HG03460 (cell line): ENCODE results near the gene APOB.
"Not testable (repeated sequence)": the region's sequence is repeated elsewhere in the genome, so short reads cannot be mapped to it uniquely, and the experiment has no call there.

ENCODE experiments used
- ATAC-seq: cut with Tn5 transposase; IDR thresholded peaks from one replicate; pipeline ENCODE4 v1.9.1; 2021; ENCODE audit not compliant: unreplicated experiment

APOB gene

DNA sequence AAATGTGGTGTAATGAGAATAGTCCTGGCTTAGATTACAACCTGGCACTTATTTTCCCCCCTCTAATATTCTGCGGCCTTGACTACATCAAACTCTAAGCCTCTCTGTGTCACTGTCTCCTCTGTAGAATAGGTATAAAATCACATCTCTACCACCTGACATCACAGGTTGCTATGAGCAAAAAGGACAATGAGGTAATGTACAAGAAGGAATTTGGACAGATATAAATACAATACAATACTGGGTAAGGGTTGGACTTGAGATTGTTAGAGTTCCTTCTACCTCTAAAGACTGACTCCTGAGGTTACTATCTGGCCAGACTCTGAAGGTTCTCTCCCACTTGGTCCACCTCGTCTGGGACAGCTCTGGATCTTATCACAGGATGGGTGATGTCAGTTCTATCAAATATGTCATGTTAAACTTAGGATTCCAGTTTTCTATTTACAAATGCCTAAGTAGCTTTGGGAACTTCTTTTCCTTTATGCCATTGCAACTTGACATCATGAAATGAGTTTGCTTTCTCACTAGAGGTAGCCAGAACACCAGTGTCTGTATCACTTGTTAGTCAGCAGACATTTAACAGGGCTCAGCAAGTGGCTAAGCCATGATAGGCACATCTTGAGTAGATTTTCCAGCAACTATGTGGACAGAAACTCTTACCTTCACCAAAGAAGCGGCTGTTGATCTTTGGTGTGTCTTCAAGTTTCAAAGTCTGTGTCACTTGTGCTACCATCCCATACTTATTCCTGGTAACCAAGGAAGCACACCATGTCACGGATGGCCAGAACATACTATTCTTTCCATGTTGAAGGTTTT is 9.5 kb downstream of the APOB start:
- no peak for ATAC-seq

DNA sequence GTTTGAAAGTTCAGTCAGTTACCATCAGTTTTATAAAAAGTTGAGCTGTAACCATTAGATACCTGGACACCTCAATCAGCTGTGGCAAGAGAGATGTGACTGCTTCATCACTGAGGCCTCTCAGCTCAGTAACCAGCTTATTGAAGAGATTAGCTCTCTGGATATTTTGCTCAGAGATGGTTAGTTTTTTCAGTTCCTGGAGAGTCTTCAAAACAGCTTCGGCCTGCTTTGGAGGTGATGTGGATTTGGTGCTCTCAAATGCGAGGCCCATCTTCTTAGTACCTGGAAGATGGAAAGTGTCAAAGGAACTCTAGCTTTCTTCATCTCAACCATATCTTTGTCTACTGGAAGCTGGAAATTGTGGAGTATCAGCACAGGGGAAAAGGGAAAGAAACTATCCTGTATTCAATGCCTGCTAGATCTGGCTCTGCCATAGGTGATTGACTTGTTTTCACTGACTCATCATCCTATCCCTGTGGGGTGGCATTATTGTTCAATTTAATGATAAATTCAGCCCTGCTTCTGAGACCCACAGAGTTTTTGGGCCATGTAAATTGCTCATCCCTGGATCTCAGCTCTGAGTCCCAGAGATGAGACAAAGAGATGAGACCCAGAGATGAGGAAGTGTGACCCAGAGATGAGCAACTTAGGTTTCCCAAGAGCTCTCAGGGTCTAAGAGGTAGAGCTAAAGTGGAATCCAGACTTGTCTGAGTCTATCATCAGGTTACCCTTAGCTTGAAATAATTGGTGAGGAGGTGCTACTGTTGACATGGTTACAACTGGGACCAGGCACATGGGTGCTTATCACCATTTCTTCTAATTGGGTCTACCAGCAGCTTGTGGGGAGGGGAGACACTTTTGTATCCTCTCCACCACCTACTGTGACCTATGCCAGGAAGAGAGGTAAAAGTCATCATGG is 10.4 kb downstream of the APOB start:
- no peak for ATAC-seq

DNA sequence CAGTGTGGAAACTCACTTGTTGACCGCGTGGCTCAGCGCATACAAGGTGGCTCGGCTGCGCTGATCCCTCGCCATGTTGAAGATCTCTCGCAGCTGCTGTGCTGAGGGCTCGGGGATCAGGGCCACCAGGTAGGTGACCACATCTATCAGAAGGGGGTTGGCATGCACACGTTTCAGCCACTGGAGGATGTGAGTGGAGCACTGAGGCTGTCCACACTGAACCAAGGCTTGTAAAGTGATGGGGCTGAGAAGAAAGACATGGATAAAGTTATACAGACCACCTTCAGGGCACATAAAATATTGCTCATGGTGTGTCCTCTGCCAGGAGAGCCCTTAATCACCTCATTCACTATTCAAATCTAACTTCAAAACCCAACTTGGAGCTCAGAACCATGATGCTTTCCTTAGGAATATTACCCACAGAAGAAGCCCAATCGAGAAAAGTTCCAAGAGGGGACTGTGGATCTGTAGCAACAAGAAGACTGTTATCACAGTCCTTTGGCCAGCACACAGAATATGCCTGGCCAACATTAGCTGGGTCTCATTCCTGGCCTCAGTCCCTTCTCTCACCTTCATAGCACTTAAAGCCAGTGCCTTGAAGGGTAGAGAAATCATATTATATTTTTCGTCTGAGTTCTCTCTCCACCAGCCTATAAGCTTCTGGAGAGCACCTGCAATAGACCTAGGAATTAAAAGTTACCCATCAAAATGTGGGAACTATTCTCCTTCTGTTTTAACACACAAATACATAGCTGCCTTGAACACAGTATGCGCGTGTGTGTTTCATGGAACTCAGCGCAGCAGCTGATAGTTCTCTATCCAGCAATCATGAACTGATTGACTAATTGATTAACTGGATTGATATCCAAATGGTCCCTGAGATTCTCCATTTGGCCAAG is 11.3 kb downstream of the APOB start:
- no peak for ATAC-seq

DNA sequence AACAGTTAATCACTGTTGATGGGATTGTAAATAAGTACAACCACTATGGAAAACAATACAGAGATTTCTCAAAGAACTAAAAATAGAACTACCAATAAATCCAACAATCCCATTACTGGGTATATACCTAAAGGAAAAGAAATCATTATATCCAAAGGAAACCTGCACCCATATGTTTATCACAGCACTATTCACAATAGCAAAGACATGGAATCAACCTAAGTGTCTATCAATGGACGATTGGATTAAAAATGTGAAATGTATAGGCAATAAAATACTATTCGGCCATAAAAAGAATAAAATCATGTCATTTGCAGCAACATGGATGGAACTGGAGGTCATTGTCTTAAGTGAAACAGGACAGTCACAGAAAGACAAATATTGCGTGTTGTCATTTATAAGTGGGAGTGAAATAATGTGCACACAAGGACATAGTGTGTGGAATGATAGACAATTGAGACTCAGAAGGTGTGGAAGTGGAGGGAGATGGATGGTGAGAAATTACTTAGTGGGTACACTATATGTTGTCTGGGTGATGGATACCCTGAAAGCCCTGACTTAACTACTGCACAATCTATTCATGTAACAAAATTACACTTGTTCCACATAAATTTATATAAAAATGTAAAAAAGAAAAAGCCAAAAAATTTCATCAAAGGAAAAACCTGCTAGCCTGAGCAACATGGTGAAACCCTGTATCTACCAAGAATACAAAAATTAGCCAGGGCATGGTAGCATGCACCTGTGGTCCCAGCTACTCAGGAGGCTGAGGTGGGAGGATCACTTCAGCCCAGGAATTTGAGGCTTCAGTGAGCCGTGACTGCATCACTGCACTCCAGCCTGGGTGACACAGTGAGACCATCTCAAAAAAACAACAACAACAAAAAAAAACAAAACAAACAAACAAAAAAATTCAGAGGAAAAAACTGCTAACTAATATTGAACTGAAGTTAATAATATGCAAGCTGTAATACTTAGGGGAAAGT is 12.6 kb downstream of the APOB start:
- ATAC-seq: no peak

DNA sequence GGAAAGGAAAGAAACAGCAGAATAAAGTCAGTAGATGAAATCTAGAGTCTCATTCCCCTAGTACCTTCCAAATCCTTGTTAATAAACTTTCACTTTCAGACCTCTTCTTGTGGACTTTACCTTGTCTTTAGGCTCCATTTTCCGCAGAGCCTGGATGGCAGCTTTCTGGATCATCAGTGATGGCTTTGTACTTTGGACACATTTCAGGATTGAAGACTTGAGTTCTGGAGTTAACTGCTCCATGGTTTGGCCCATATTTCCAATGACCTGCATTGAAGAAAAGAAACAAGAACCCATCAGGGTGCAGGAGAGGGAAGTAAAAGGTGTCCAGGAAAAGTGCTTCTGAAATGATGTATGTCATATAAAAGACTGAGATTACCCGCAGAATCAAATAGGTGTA is 14.4 kb downstream of the APOB start:
- no peak for ATAC-seq

DNA sequence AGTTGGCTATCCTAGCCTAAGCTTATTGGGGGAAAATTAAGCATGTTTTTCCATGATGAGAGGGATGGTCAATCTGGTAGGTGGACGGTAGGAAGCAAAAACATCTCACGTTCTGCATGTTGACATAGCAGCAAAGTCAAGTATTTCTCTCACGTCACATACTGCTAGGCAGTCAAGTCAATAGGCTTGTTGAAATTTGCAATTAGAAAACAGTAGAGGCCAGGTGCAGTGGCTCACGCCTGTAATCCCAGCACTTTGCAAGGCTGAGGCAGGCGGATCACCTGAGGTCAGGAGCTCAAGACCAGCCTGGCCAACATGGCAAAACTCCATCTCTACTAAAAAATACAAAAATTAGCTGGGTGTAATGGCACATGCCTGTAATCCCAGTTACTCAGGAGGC is 14.9 kb downstream of the APOB start:
- ATAC-seq: not testable (repeated sequence)

DNA sequence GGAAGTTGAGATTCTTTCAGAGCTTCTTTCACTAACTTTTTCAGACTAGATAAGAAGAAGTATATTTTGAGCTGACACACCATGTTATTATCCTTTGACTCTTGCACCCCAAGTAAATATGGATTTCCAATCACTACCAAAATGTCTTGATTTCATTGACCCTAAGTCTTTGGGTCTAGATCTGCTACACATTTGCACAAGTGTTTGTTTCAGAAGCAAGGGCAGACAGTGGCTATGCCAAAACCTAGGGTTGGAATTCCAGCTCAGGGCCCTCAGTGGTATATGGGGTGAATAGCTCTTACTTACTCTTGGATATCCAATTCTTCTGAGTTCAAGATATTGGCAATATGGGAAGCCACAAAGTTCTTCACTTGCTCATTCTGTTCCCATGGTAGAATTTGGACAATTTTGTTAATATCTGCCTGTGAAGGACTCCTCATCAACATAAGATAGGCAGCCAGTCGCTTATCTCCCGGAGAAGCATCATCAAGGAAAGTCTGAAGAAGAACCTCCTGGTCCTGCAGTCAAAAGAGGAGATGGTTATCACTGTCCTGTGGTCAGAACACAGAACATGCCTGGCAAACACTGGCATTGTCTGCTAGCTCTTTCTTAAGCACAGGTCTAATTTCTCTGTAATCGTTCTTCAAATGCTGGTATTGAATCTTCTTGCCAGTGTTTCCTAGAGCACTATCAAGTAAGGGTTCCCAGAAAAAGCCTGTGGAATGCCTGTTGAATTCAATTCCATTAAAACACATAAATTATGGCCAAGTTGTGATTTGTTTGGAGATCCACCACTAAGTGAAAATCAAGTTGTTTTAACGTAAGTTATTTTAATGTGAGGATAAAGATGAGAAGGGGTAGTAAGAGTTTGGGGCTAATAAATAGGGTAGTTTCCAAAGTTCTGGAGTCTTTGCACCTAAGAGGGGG is 15.6 kb downstream of the APOB start:
- no peak for ATAC-seq

DNA sequence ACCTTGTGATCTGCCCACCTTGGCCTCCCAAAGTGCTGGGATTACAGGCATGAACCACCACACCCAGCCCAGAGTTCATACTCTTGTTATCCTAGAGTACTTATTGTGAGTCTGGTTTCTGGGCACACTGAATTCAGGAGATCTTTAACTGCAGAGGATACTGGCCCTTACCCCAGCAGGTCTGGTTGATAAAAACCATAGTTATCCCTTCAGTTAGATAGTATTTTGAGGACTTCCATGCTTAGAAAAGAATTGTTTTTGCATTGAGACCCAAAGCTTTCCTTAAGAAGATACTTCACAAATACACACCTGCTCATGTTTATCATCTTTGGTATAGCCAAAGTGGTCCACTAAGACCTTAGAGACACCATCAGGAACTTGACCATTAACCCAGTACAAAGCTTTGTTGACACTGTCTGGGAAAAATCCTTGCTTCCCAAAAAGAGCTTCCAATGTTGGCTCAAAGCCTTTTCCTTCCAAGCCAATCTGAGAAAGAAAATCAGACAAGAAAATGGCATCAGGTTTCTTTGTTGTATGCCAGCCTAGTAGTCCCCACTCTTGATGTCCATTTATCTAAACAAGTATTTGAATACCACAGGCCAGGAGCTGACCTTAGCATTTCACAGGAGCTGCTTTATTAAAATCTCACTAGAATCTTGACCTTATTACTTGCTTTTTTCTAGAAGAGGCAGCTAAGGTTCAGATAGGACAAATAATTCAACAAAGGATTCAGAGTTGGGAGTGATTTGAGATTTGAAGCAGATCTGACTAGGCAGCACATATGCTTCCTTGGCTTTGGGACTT is 17.2 kb downstream of the APOB start:
- ATAC-seq: no peak

DNA sequence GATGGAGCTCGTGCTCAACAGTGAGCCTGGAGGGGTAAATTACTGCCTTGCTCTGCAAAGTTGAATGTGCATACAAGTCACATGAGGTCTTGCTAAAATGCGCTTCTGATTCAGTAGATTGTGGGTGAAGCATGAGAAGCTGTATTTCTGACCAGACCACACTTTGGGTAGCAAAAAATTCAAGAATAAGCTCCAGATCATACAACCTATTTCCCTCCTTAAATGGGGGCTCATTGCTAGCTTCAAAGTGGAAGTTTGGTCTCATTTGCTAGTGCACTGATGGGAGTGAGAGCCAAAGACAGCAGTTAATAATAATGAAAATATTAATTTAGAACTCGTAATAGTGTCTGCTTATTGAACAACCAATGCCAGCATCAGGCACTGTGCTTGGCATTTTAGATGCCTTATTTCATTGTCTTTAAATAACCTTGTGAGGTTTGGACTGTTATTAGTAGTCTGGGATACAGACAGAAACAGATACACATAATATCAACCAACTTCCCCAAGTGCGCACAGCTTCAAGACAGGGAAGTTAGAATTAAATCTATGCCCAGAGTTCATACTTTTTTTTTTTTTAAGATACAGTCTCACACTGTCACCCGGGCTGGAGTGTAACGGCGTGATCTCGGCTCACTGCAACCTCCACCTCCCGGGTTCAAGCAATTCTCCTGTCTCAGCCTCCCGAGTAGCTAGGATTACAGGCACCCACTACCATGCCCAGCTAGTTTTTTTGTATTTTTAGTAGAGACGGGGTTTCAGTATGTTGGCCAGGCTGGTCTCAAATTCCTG is 18.0 kb downstream of the APOB start:
- no peak for ATAC-seq

DNA sequence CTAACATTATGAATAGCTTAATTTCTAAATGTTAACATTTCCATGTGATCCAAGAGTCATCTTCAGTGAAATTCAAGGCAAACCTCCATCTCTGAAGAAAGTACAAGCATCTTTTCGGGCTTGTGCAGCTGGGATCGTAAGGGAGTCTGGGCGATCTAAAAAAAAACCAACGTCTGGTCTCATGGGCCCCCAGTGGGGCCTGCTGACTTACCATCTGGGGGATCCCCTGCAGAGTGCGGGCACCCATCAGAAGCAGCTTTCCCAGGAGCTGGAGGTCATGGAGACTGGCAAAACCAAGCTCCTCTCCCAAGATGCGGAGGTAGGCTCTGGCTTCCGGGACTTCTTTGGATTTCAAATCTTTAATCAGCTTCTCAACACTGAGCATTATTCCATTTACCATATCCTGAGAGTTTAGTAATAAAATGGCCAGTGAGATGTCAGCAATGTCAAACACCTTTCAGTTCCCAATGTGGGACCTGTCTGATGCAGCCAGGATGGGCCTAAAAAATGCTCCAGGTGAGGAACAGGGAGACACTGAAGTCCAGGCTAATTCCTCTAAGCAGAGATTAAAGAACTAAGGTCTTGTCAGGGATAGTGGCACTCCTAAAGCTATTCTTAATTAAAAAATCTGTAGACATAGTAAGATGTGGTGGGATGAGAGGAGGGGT is 19.0 kb downstream of the APOB start:
- ATAC-seq: no peak

DNA sequence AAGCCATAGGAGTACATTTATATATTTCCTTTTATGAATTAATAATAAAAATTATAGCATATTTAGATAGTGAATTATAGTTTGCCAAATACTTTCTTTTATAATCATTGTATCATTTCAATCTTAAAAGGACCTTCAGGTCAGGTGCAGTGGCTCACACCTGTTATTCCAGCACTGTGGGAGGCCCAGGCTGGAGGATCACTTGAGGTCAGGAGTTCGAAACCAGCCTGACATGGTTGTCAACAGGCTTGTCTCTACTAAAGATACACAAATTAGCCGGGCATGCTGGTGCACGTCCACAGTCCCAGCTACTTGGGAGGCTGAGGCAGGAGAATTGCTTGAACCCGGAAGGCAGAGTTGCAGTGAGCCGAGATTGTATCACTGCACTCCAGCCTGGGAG is 19.7 kb downstream of the APOB start:
- ATAC-seq: no peak

DNA sequence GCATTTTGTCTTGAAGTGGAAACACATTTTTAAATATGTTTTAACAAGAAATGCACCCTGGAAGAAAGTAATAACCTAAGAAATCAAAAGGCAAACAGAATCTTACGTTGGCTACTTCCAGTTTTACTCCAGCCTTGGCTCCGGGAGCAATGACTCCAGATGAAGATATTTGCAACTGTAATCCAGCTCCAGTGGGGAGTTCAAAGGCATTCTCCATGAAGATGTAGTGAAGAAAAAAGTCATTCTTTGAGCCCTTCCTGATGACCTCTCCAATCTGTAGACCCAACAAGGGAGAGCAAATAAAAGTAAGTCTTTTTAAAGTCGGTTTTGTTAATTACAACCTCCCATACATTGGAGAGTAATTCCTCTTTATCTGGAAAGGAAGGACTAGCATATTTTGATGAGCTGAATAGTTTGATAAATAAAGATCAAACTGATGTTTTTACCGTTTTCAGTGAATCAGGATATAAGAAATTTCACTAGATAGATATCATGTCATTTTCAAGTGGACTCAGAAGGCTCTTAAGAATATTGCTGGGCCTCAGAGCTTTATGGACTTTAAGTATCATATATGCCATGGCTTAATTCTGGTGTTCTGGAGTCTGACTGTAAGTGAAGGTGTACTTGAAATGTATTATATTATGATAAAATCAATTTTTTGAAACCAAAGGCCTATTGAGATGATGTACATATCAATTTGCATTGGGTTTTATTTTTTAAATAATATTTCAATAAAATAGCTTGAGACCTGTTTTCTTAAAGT is 20.3 kb downstream of the APOB start:
- ATAC-seq: no peak

DNA sequence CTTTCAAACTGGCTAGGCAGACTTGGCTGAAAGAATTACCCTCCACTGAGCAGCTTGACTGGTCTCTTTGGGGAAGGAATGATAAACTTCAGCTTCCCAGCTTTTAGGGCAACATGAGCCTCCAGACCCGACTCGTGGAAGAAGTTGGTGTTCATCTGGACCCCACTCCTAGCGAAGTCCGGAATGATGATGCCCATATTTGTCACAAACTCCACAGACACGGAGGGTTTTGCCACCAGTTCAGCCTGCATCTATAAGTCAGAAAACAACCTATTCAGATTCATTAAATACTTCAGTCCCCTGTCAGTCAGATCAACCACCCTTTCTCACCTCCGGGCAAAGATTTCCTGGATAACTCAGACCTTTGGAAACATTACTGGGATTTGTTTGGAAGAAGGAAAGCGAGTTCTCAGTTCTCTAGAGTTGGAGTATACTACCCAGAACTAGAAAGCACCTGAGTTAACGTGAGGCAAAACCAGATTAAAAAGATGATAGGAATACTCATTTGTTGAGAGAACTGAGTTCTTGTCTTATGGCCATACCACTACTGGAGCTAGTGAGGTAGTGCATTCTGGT is 21.0 kb downstream of the APOB start:
- no peak for ATAC-seq

DNA sequence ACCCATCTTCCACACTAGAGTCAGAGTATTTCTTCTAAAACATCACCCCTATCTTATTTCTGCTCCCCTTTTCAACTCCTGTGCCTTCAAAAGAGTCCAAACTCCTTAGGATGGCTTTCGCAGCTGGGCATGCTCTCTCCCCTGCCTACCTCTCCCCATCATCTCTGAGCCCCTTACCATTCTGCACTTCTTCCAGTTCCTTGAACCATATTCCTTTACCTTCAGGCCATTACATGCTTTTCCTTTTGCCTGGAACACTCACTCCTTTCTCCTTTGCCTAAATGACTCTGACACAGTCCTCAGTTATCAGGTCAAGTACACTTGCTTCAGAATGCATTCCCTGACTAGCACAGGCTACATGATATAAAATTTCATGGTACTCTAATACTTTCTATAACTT is 22.4 kb downstream of the APOB start:
- no peak for ATAC-seq

DNA sequence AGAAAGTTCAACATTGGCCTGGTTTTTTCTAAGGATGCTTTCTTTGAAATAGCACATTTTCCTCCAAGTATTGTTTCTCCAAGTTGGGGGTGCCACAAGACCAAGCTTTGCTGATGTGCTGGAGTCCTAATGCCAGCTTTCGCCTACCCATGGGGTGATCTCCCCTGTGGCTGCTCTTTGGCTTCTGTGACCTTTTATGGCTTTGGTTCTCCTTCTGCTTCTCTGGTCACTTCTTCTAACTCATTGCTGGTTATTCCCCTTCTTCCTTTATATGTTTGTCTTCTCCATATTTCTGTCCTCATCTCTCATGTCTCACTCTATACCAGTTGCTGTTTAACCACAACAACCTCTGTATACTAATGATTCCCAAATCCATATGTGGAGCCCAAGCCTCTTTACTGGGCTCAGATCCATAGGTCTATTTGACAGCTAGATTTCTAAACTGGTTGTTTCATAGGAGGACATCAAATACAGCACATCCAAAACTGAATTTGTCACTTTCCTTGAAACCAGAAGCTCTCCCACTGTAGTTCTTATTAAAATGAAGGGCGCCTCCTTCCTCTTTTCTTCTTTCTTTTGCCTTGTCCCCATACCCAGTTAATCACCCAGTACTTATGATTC is 23.1 kb downstream of the APOB start:
- ATAC-seq: no peak
